PFSK-1 (cell line): ENCODE measurements around the gene ABHD12.

Source experiments
- POLR2AphosphoS5 ChIP-seq: IDR thresholded peaks from 2 replicates; pipeline ENCODE4 v1.6.1; 2012; ENCODE audit warnings: low read depth, mild to moderate bottlenecking, control low read depth, low read length, moderate library complexity
- TAF1 ChIP-seq: IDR thresholded peaks from 2 replicates; pipeline ENCODE4 v1.6.1; 2012; ENCODE audit warnings: low read length, control low read depth, borderline replicate concordance; ENCODE audit not compliant: insufficient read depth

GRCh38 chr20:25421102-25421501, 30.5 kb upstream of the ABHD12 start:
- TF ChIP-seq POLR2AphosphoS5 (no peak), TAF1 (no peak)
